Neural cell (in vitro differentiated cells): ENCODE measurements around the gene ASCL2. TPM values are rescaled to one million over a fixed set of nuclear protein-coding genes. Genes with fewer than 3 reads are reported as not detected.

Experiments
- H2AFZ ChIP-seq: fragments of 200-600, 300-800 bp; sonication (generic), shearing (Covaris generic); 2 replicates; pipeline ENCODE4 v1.6.0; 2014; ENCODE audit warnings: low read depth, mild to moderate bottlenecking, antibody characterized with exemption, low read length, moderate library complexity
- H3F3A ChIP-seq: fragments of 200-600 bp; shearing (Covaris generic); 2 replicates; pipeline ENCODE4 v1.6.1; 2016; ENCODE audit warnings: mild to moderate bottlenecking, moderate library complexity, mixed read lengths, antibody characterized with exemption, low read length; ENCODE audit not compliant: insufficient read depth, poor library complexity, severe bottlenecking
- H3K27ac ChIP-seq: fragments of 200-600, 300-800 bp; sonication (generic), shearing (Covaris generic); 2 replicates; pipeline ENCODE4 v1.5.1; 2014; ENCODE audit warnings: mild to moderate bottlenecking, low read length, moderate library complexity
- H3K27me3 ChIP-seq: fragments of 300-800, 200-600 bp; sonication (generic), shearing (Covaris generic); 2 replicates; pipeline ENCODE4 v1.6.0; 2014; ENCODE audit warnings: mild to moderate bottlenecking, low read depth, low read length, moderate library complexity; ENCODE audit not compliant: insufficient read depth
- H3K36me3 ChIP-seq: fragments of 300-800, 200-600 bp; sonication (generic), shearing (Covaris generic); 2 replicates; pipeline ENCODE4 v1.5.1; 2014; ENCODE audit warnings: mild to moderate bottlenecking, antibody characterized with exemption, low read length, moderate library complexity; ENCODE audit not compliant: insufficient read depth
- H3K4me2 ChIP-seq: fragments of 300-800, 200-600 bp; sonication (generic), shearing (Covaris generic); 2 replicates; pipeline ENCODE4 v1.6.0; 2014; ENCODE audit warnings: mild to moderate bottlenecking, low read length
- H3K4me3 ChIP-seq: fragments of 300-800, 200-600 bp; sonication (generic), shearing (Covaris generic); 2 replicates; pipeline ENCODE4 v1.5.1; 2014; ENCODE audit warnings: mild to moderate bottlenecking, low read length, moderate library complexity
- H3K79me2 ChIP-seq: fragments of 200-600 bp; shearing (Covaris generic); replicated peaks from 2 replicates; pipeline ENCODE4 v1.6.0; 2014; ENCODE audit warnings: mild to moderate bottlenecking, low read length, moderate library complexity; ENCODE audit not compliant: insufficient read depth
- H3K9ac ChIP-seq: fragments of 300-800, 200-600 bp; sonication (generic), shearing (Covaris generic); 2 replicates; pipeline ENCODE4 v1.6.1; 2016; ENCODE audit warnings: mild to moderate bottlenecking, low read length, mixed read lengths
- H3K9me2 ChIP-seq: fragments of 200-600 bp; shearing (Covaris generic); 2 replicates; pipeline ENCODE4 v1.6.1; 2016; ENCODE audit warnings: mild to moderate bottlenecking, low read length, mixed read lengths; ENCODE audit not compliant: insufficient read depth
- H3K9me3 ChIP-seq: fragments of 200-600, 300-800 bp; sonication (generic), shearing (Covaris generic); 2 replicates; pipeline ENCODE4 v1.6.1; 2016; ENCODE audit warnings: mild to moderate bottlenecking, mixed run types, low read length, moderate library complexity, mixed read lengths
- H4K20me1 ChIP-seq: fragments of 200-600 bp; shearing (Covaris generic); 2 replicates; pipeline ENCODE4 v1.6.1; 2016; ENCODE audit warnings: mild to moderate bottlenecking, mixed run types; ENCODE audit not compliant: insufficient read depth
- CTCF ChIP-seq: fragments of 450-650 bp; IDR thresholded peaks from 2 replicates; pipeline ENCODE4 v1.5.1; 2014; ENCODE audit warnings: antibody characterized with exemption, mild to moderate bottlenecking, moderate library complexity; ENCODE audit not compliant: poor library complexity, severe bottlenecking
- EP300 ChIP-seq: fragments of 450-650 bp; conservative IDR thresholded peaks from 2 replicates; pipeline ENCODE4 v1.6.1; 2014; ENCODE audit warnings: antibody characterized with exemption, mild to moderate bottlenecking, moderate library complexity; ENCODE audit not compliant: poor library complexity, severe bottlenecking
- EZH2 ChIP-seq: fragments of 200-600, 300-800 bp; shearing (Covaris generic), sonication (generic); IDR thresholded peaks from 2 replicates; pipeline ENCODE4 v1.6.1; 2014; ENCODE audit warnings: antibody characterized with exemption, low read length, borderline replicate concordance, mild to moderate bottlenecking; ENCODE audit not compliant: insufficient read depth, poor library complexity, severe bottlenecking
- MXI1 ChIP-seq: fragments of 450-650 bp; conservative IDR thresholded peaks from 2 replicates; pipeline ENCODE4 v1.6.1; 2014; ENCODE audit warnings: antibody characterized with exemption, mild to moderate bottlenecking; ENCODE audit not compliant: poor library complexity, severe bottlenecking
- POLR2AphosphoS5 ChIP-seq: IDR thresholded peaks from 2 replicates; pipeline ENCODE4 v1.6.1; 2012
- RAD21 ChIP-seq: fragments of 450-650 bp; conservative IDR thresholded peaks from 2 replicates; pipeline ENCODE4 v1.6.1; 2014; ENCODE audit warnings: antibody characterized with exemption, mild to moderate bottlenecking, moderate library complexity
- REST ChIP-seq: IDR thresholded peaks from 2 replicates; pipeline ENCODE4 v1.6.1; 2012; ENCODE audit warnings: borderline replicate concordance
- SMC3 ChIP-seq: fragments of 450-650 bp; conservative IDR thresholded peaks from 2 replicates; pipeline ENCODE4 v1.6.1; 2014; ENCODE audit warnings: antibody characterized with exemption, mild to moderate bottlenecking, moderate library complexity; ENCODE audit not compliant: poor library complexity
- TAF1 ChIP-seq: IDR thresholded peaks from 2 replicates; pipeline ENCODE4 v1.6.1; 2012; ENCODE audit warnings: low read depth
- polyA plus RNA-seq: library from polyadenylated mRNA; depleted of rRNA; stranded (reverse); fragments of >200 nt; gene quantifications from 2 replicates; pipeline ENCODE4 v1.2.3, GENCODE V29; 2014

The ASCL2 gene
- polyA plus RNA-seq, 1 donor from 2014 or later: not detected

GRCh38 chr11:2260491-2261364 is 9.7 kb downstream of the ASCL2 start:
- no peaks in the 10 kb centered on the region for H3K9me2 ChIP-seq
- H3K4me3 ChIP-seq: no peak overlapping the region
- no peak overlapping the region for H2AFZ ChIP-seq
- no peaks in the 10 kb centered on the region for H3F3A ChIP-seq
- H3K4me2 ChIP-seq: no peak overlapping the region
- H3K27me3 ChIP-seq: no peaks in the 10 kb centered on the region
- no peaks in the 10 kb centered on the region for H4K20me1 ChIP-seq
- H3K9me3 ChIP-seq: no peaks in the 10 kb centered on the region
- TF ChIP-seq EP300 (no peak), REST (no peak), RAD21 (no peak), SMC3 (no peak)
- no peak overlapping the region for H3K27ac ChIP-seq
- no peaks in the 10 kb centered on the region for H3K79me2 ChIP-seq
- H3K36me3 ChIP-seq: no peaks in the 10 kb centered on the region
- H3K9ac ChIP-seq: no peak overlapping the region

- no peaks in the 10 kb centered on the region for H3K36me3 ChIP-seq
- no peaks in the 10 kb centered on the region for H4K20me1 ChIP-seq
- H3K4me2 ChIP-seq: no peak overlapping the region
- no peak overlapping the region for H3K27ac ChIP-seq
- H3K79me2 ChIP-seq: no peaks in the 10 kb centered on the region
- H3K9me2 ChIP-seq: no peaks in the 10 kb centered on the region
- no peaks in the 10 kb centered on the region for H3F3A ChIP-seq
- no peaks in the 10 kb centered on the region for H3K27me3 ChIP-seq
- H3K9me3 ChIP-seq: no peaks in the 10 kb centered on the region
- no peak overlapping the region for H2AFZ ChIP-seq
- TF ChIP-seq REST (no peak), TAF1 (no peak), CTCF (no peak), POLR2AphosphoS5 (no peak), RAD21 (no peak), SMC3 (no peak), MXI1 (no peak), EZH2 (no peak), EP300 (no peak)
- no peak overlapping the region for H3K9ac ChIP-seq
- no peak overlapping the region for H3K4me3 ChIP-seq
These were observed 10.4 kb downstream of the ASCL2 start for GRCh38 chr11:2259897-2260451.
